GM23248 (cell line): ENCODE measurements around the gene CRB1.

Source experiments
- EZH2 ChIP-seq: fragments of 200-600 bp; sonication (generic); IDR thresholded peaks from 2 replicates; pipeline ENCODE4 v1.6.1; 2018; ENCODE audit warnings: antibody characterized with exemption, mild to moderate bottlenecking; ENCODE audit not compliant: insufficient read depth, poor library complexity, severe bottlenecking
- EZH2phosphoT487 ChIP-seq: fragments of 200-600 bp; sonication (generic); IDR thresholded peaks from 2 replicates; pipeline ENCODE4 v1.6.1; 2018; ENCODE audit warnings: antibody characterized with exemption, moderate library complexity, mild to moderate bottlenecking, low read depth; ENCODE audit not compliant: insufficient read depth

- TF ChIP-seq EZH2 (no peak), EZH2phosphoT487 (no peak)
Measured at GRCh38 chr1:197249324-197249723, 18.7 kb upstream of the CRB1 start.
